ENCODE results near the gene PKD1L1. TPM values are rescaled to one million over a fixed set of nuclear protein-coding genes. Genes with fewer than 3 reads are reported as not detected.

Gene PKD1L1
- total RNA-seq, 1 experiment from 2014 or later, result 0.07 TPM

- TF ChIP-seq AFF4 (CRISPR knock-in tag; IDR thresholded peaks at IDR 0.05; ENCODE audit: borderline replicate concordance) (no peak), FOXP1 (CRISPR knock-in tag; IDR thresholded peaks at IDR 0.05; ENCODE audit: borderline replicate concordance) (no peak), ZSCAN18 (CRISPR knock-in tag; IDR thresholded peaks at IDR 0.05) (no peak), CREM (CRISPR knock-in tag; IDR thresholded peaks at IDR 0.05) (no peak)
These were observed 70.9 kb downstream of the PKD1L1 start (continued) for GRCh38 chr7:47877336-47877735.

GRCh38 chr7:47875998-47876744 lies 72.1 kb downstream of the PKD1L1 start:
- no peak for DNase-seq (ENCODE audit: low spot score)
- ATAC-seq, result no peak
- peaks cover 7% of the 10 kb centered on the region for H3K4me1 Mint-ChIP-seq
- H3K27ac Mint-ChIP-seq, result no peak overlapping the region
- H3K27me3 Mint-ChIP-seq (ENCODE audit: low read depth), result no peaks in the 10 kb centered on the region
- H3K9me3 Mint-ChIP-seq, result no peaks in the 10 kb centered on the region
- no peaks in the 10 kb centered on the region for H3K36me3 Mint-ChIP-seq
- CTCF ChIA-PET, result no interaction called here
- no peak overlapping the region for H3K4me3 Mint-ChIP-seq
- POLR2A ChIA-PET, result no interaction called here
- TF ChIP-seq JAZF1 (CRISPR knock-in tag; IDR thresholded peaks at IDR 0.05) (no peak), SMAD4 (CRISPR knock-in tag; IDR thresholded peaks at IDR 0.05) (no peak), ATF3 (CRISPR knock-in tag; conservative IDR thresholded peaks at IDR 0.05) (no peak), ZNF219 (CRISPR knock-in tag; IDR thresholded peaks at IDR 0.05; ENCODE audit: borderline replicate concordance) (no peak), ZNF425 (CRISPR knock-in tag; conservative IDR thresholded peaks at IDR 0.05) (no peak), GABPB1 (CRISPR knock-in tag; IDR thresholded peaks at IDR 0.05) (no peak), ZNF423 (CRISPR knock-in tag; IDR thresholded peaks at IDR 0.05) (no peak), IRF1 (CRISPR knock-in tag; IDR thresholded peaks at IDR 0.05) (no peak), STAT6 (CRISPR knock-in tag; conservative IDR thresholded peaks at IDR 0.05; ENCODE audit: low read depth) (no peak), TEAD1 (CRISPR knock-in tag; IDR thresholded peaks at IDR 0.05) (no peak), GTF2I (CRISPR knock-in tag; conservative IDR thresholded peaks at IDR 0.05) (no peak), E2F4 (CRISPR knock-in tag; IDR thresholded peaks at IDR 0.05; ENCODE audit: borderline replicate concordance, low read depth) (no peak), JUN (CRISPR knock-in tag; IDR thresholded peaks at IDR 0.05) (no peak), CTCF (IDR thresholded peaks at IDR 0.05) (no peak)
